K562 (cell line): ENCODE results near the gene NF1. TPM values are rescaled to one million over a fixed set of nuclear protein-coding genes. Genes with fewer than 3 reads are reported as not detected.

Source experiments
- BCL6 ChIP-seq: fragments of 250-450 bp; sonication (Bioruptor Pico); IDR thresholded peaks from 2 replicates; pipeline ENCODE4 v1.4.0; 2020
- CBFA2T3 ChIP-seq: fragments of 450-650 bp; IDR thresholded peaks from 2 replicates; pipeline ENCODE4 v1.6.1; 2017
- CBX1 ChIP-seq: sonication (generic); IDR thresholded peaks from 2 replicates; pipeline ENCODE4 v1.6.1; 2016; ENCODE audit warnings: antibody characterized with exemption, low read depth, mild to moderate bottlenecking
- CBX2 ChIP-seq: fragments of 200-600 bp; sonication (generic); IDR thresholded peaks from one replicate; pipeline ENCODE4 v1.6.1; 2012; ENCODE audit warnings: mild to moderate bottlenecking, low read length, inconsistent platforms; ENCODE audit not compliant: insufficient read depth, poor library complexity, severe bottlenecking
- ELF1 ChIP-seq: fragments of 200-800 bp; sonication (Bioruptor generic); IDR thresholded peaks from 2 replicates; pipeline ENCODE4 v1.6.1; 2016; ENCODE audit warnings: missing genetic modification characterization, missing compliant biosample characterization
- EP400 ChIP-seq: fragments of 450-650 bp; IDR thresholded peaks from 2 replicates; pipeline ENCODE4 v1.6.1; 2017; ENCODE audit warnings: antibody characterized with exemption, mild to moderate bottlenecking, moderate library complexity
- FIP1L1 ChIP-seq: fragments of 200-400 bp; formaldehyde crosslinking; IDR thresholded peaks from 2 replicates; pipeline ENCODE4 v1.6.1; 2018; ENCODE audit warnings: mild to moderate bottlenecking, low read depth, low read length; ENCODE audit not compliant: poor library complexity, severe bottlenecking
- LARP7 ChIP-seq: fragments of 450-650 bp; IDR thresholded peaks from 2 replicates; pipeline ENCODE4 v1.6.1; 2016
- MCM3 ChIP-seq: fragments of 450-650 bp; IDR thresholded peaks from 2 replicates; pipeline ENCODE4 v1.6.1; 2016
- MYNN ChIP-seq, 2 experiments: sonication (generic); formaldehyde crosslinking in 1 of 2; IDR thresholded peaks; 2 replicates each; pipeline versions ENCODE4 v1.5.0 to v1.6.1; 2016 to 2020; ENCODE audit warnings: antibody characterized with exemption in 1 of 2, missing genetic modification reagents in 1 of 2
- NONO ChIP-seq, 2 experiments: fragments of 200-400 bp in 1 of 2; fragments of 450-650 bp in 1 of 2; formaldehyde crosslinking in 1 of 2; IDR thresholded peaks; 2 replicates each; pipeline ENCODE4 v1.6.1; 2017; ENCODE audit warnings: low read depth in 2 of 2, mild to moderate bottlenecking in 2 of 2, moderate library complexity in 2 of 2, low read length in 1 of 2
- NR2C1 ChIP-seq, 2 experiments: fragments of 450-650 bp; IDR thresholded peaks; 2 replicates each; pipeline ENCODE4 v1.6.1; 2017; ENCODE audit warnings: mild to moderate bottlenecking in 2 of 2, antibody characterized with exemption in 1 of 2, inconsistent platforms in 1 of 2, missing compliant biosample characterization in 1 of 2, missing genetic modification characterization in 1 of 2
- NUFIP1 ChIP-seq: fragments of 450-650 bp; IDR thresholded peaks from 2 replicates; pipeline ENCODE4 v1.6.1; 2018; ENCODE audit not compliant: partially characterized antibody
- PYGO2 ChIP-seq: fragments of 450-650 bp; IDR thresholded peaks from 2 replicates; pipeline ENCODE4 v1.6.1; 2016; ENCODE audit warnings: mild to moderate bottlenecking, missing genetic modification characterization, moderate library complexity, missing compliant biosample characterization
- RUNX1 ChIP-seq: sonication (generic); IDR thresholded peaks from 2 replicates; pipeline ENCODE4 v1.6.1; 2016; ENCODE audit warnings: antibody characterized with exemption, low read depth
- SUPT5H ChIP-seq: fragments of 450-650 bp; IDR thresholded peaks from 2 replicates; pipeline ENCODE4 v1.6.1; 2016
- TCF7L2 ChIP-seq: fragments of 150-350 bp; IDR thresholded peaks from 2 replicates; pipeline ENCODE4 v1.6.1; 2016; ENCODE audit warnings: low read depth, mild to moderate bottlenecking, low read length, moderate library complexity
- TSC22D4 ChIP-seq: fragments of 450-650 bp; IDR thresholded peaks from 2 replicates; pipeline ENCODE4 v1.6.1; 2016; ENCODE audit warnings: missing genetic modification characterization, missing biosample characterization, control low read depth
- XRCC5 ChIP-seq: fragments of 200-400 bp; formaldehyde crosslinking; IDR thresholded peaks from 2 replicates; pipeline ENCODE4 v1.6.1; 2017; ENCODE audit warnings: low read depth, mild to moderate bottlenecking, low read length
- ZNF165 ChIP-seq: fragments of 250-450 bp; sonication (Bioruptor Pico); IDR thresholded peaks from 2 replicates; pipeline ENCODE4 v1.4.0; 2020; ENCODE audit warnings: borderline replicate concordance
- ZNF561 ChIP-seq: fragments of 450-650 bp; formaldehyde crosslinking; conservative IDR thresholded peaks from 2 replicates; pipeline ENCODE4 v1.4.0; 2020; ENCODE audit warnings: mild to moderate bottlenecking, moderate library complexity
- polyA plus RNA-seq, 8 experiments: library from polyadenylated mRNA; depleted of rRNA in 4 of 8; stranded (reverse) in 5 of 8; unstranded in 3 of 8; fragments of >200 nt; fragmentation: Nextera tagmentation in 2 of 8; fragmentation: Illumina TruSeq in 1 of 8; extraction: Ambion mirVana in 2 of 8; extraction: Trizol in 1 of 8; gene quantifications; 2 replicates each; pipeline versions ENCODE4 v1.2.1 to v1.2.3, GENCODE V29; 2011 to 2014; ENCODE audit warnings: inconsistent platforms in 1 of 8, missing spikeins in 1 of 8
- total RNA-seq, 7 experiments: library from RNA; depleted of rRNA in 6 of 7; stranded (reverse); fragments of >200 nt in 6 of 7; fragmentation: Illumina TruSeq in 2 of 7; extraction: Trizol in 2 of 7; gene quantifications; 2 replicates each; pipeline versions ENCODE4 v1.2.1 to v1.2.3, GENCODE V29; 2011 to 2021; ENCODE audit warnings: low replicate concordance in 1 of 7
- TF ChIP-seq, protein P1 (sequence below): fragments of 450-650 bp; formaldehyde crosslinking; IDR thresholded peaks from 2 replicates; pipeline ENCODE4 v1.4.0; 2022; ENCODE audit warnings: missing genetic modification characterization
- TF ChIP-seq, protein P2 (sequence below): fragments of 450-650 bp; formaldehyde crosslinking; IDR thresholded peaks from 2 replicates; pipeline ENCODE4 v1.4.0; 2020; ENCODE audit warnings: mild to moderate bottlenecking, moderate library complexity
- TF ChIP-seq, protein P3 (sequence below): fragments of 250-450 bp; sonication (Bioruptor Pico); IDR thresholded peaks from 2 replicates; pipeline ENCODE4 v1.5.0; 2021
- TF ChIP-seq, protein P4 (sequence below): fragments of 250-450 bp; sonication (Bioruptor Pico); IDR thresholded peaks from 2 replicates; pipeline ENCODE4 v1.5.0; 2021; ENCODE audit warnings: mild to moderate bottlenecking, borderline replicate concordance

Gene NF1
- total and polyA plus RNA-seq, 9 of the 15 experiments (the other 6 are each of a cell fraction or from before 2014, with no cell fraction given), result 3.4 to 41.9 (median 24.3) TPM

DNA sequence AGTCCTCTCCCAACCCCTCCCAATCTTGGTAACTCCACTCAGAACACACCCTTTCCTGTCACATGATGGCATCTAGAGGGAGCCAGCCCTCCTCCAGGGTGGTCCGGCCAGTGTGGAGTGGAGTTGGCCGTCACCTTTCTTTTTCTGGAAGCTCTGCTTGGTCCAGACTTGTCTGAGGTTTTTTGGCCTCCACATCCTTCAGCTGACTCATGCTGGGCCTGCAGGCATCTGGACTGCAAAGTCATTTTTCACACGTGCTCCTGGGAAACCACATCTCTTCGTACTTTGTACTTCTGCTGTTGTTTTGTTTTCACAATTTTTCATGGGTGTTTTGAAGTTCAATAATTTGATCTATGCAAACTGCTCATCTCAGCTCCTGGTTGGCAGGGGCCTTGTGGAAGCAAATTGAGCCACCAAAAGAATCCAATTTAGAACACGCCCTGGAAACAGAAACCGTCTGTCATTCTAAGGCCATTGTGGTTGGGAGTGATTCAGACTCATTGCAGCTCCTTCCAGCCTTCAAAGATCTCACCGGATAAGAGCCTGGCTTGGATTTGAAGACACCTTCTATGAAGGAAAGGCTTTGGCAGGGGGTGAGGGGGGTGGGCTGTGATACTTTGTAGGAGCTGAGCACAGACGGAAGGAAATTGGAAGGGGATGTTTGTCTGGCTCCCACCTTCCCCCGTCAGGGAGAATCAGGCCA, 42.4 kb upstream of the NF1 start (continued):
- TF ChIP-seq, protein P1, sequence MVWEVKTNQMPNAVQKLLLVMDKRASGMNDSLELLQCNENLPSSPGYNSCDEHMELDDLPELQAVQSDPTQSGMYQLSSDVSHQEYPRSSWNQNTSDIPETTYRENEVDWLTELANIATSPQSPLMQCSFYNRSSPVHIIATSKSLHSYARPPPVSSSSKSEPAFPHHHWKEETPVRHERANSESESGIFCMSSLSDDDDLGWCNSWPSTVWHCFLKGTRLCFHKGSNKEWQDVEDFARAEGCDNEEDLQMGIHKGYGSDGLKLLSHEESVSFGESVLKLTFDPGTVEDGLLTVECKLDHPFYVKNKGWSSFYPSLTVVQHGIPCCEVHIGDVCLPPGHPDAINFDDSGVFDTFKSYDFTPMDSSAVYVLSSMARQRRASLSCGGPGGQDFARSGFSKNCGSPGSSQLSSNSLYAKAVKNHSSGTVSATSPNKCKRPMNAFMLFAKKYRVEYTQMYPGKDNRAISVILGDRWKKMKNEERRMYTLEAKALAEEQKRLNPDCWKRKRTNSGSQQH (CRISPR knock-in tag), result no peak
- no peak for TF ChIP-seq CBX1
- TF ChIP-seq ZNF165, result no peak
- no peak for TF ChIP-seq NR2C1 (IDR thresholded peaks at IDR 0.05)
- TF ChIP-seq NR2C1 (tag; IDR thresholded peaks at IDR 0.05), result no peak
- TF ChIP-seq NONO (IDR thresholded peaks at IDR 0.05; ENCODE audit: low read depth in 2 of 2, low read length in 1 of 2), result no peak
- peak; percentile 72 for TF ChIP-seq NUFIP1
- no peak for TF ChIP-seq MCM3
- TF ChIP-seq CBFA2T3, result peak; percentile 41
- no peak for TF ChIP-seq XRCC5
- TF ChIP-seq FIP1L1, result no peak
- TF ChIP-seq, protein P2, sequence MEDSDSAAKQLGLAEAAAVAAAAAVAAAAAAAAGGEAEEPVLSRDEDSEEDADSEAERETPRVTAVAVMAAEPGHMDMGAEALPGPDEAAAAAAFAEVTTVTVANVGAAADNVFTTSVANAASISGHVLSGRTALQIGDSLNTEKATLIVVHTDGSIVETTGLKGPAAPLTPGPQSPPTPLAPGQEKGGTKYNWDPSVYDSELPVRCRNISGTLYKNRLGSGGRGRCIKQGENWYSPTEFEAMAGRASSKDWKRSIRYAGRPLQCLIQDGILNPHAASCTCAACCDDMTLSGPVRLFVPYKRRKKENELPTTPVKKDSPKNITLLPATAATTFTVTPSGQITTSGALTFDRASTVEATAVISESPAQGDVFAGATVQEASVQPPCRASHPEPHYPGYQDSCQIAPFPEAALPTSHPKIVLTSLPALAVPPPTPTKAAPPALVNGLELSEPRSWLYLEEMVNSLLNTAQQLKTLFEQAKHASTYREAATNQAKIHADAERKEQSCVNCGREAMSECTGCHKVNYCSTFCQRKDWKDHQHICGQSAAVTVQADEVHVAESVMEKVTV, result no peak
- TF ChIP-seq LARP7, result no peak
- no peak for TF ChIP-seq ELF1 (tag)
- TF ChIP-seq ZNF561 (CRISPR knock-in tag), result no peak
- TF ChIP-seq EP400, result peak; percentile 42; the same call in 1 of the 2 replicates
- TF ChIP-seq TSC22D4 (tag), result no peak
- no peak for TF ChIP-seq SUPT5H
- TF ChIP-seq, protein P3, sequence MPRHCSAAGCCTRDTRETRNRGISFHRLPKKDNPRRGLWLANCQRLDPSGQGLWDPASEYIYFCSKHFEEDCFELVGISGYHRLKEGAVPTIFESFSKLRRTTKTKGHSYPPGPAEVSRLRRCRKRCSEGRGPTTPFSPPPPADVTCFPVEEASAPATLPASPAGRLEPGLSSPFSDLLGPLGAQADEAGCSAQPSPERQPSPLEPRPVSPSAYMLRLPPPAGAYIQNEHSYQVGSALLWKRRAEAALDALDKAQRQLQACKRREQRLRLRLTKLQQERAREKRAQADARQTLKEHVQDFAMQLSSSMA (CRISPR knock-in tag), result no peak
- no peak for TF ChIP-seq RUNX1
- no peak for TF ChIP-seq CBX2
- TF ChIP-seq TCF7L2, result no peak
- TF ChIP-seq, protein P4, sequence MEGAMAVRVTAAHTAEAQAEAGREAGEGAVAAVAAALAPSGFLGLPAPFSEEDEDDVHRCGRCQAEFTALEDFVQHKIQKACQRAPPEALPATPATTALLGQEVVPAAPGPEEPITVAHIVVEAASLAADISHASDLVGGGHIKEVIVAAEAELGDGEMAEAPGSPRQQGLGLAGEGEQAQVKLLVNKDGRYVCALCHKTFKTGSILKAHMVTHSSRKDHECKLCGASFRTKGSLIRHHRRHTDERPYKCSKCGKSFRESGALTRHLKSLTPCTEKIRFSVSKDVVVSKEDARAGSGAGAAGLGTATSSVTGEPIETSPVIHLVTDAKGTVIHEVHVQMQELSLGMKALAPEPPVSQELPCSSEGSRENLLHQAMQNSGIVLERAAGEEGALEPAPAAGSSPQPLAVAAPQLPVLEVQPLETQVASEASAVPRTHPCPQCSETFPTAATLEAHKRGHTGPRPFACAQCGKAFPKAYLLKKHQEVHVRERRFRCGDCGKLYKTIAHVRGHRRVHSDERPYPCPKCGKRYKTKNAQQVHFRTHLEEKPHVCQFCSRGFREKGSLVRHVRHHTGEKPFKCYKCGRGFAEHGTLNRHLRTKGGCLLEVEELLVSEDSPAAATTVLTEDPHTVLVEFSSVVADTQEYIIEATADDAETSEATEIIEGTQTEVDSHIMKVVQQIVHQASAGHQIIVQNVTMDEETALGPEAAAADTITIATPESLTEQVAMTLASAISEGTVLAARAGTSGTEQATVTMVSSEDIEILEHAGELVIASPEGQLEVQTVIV (CRISPR knock-in tag), result no peak
- no peak for TF ChIP-seq PYGO2 (tag)
- TF ChIP-seq MYNN (IDR thresholded peaks at IDR 0.05), result no peak
- no peak for TF ChIP-seq MYNN (CRISPR knock-in tag; IDR thresholded peaks at IDR 0.05)
- TF ChIP-seq BCL6 (CRISPR knock-in tag), result no peak
